ENCODE data around the gene MYO5A.

- peak in 1 of 3 experiments; percentile 10 for TF ChIP-seq CTCF (IDR thresholded peaks at IDR 0.05)
- no peak for TF ChIP-seq EP300 (IDR thresholded peaks at IDR 0.05)
- peak; percentile 84 for TF ChIP-seq POLR2A (IDR thresholded peaks at IDR 0.05; ENCODE audit: low read depth)
Measured at GRCh38 chr15:52568601-52569585, 40.2 kb upstream of the MYO5A start, which contains the start of gene ARPP19.
